Measurements from ENCODE around the gene OR10R2.

GRCh38 chr1:158521666-158522058 is 49.6 kb downstream of the OR10R2 start:
- TF ChIP-seq, protein P1, sequence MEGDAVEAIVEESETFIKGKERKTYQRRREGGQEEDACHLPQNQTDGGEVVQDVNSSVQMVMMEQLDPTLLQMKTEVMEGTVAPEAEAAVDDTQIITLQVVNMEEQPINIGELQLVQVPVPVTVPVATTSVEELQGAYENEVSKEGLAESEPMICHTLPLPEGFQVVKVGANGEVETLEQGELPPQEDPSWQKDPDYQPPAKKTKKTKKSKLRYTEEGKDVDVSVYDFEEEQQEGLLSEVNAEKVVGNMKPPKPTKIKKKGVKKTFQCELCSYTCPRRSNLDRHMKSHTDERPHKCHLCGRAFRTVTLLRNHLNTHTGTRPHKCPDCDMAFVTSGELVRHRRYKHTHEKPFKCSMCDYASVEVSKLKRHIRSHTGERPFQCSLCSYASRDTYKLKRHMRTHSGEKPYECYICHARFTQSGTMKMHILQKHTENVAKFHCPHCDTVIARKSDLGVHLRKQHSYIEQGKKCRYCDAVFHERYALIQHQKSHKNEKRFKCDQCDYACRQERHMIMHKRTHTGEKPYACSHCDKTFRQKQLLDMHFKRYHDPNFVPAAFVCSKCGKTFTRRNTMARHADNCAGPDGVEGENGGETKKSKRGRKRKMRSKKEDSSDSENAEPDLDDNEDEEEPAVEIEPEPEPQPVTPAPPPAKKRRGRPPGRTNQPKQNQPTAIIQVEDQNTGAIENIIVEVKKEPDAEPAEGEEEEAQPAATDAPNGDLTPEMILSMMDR (IDR thresholded peaks at IDR 0.05) = no peak
- no peak for TF ChIP-seq POLR2A (IDR thresholded peaks at IDR 0.05)

Data from Peyer's patch (tissue), 4 donors.